Smooth muscle cell (in vitro differentiated cells): ENCODE results near the gene MUC5B. TPM values are rescaled to one million over a fixed set of nuclear protein-coding genes. Genes with fewer than 3 reads are reported as not detected.

Source experiments
- DNase-seq: peaks from one replicate; lab custom pipeline; 2025; ENCODE audit not compliant: unreplicated experiment; lab: John Stamatoyannopoulos, UW
- H2AFZ ChIP-seq: fragments of 200-600 bp; sonication (generic); 2 replicates; pipeline ENCODE4 v1.6.0; 2016; ENCODE audit warnings: antibody characterized with exemption, low read depth, mild to moderate bottlenecking
- H3F3A ChIP-seq: fragments of 200-600 bp; sonication (generic); 2 replicates; pipeline ENCODE4 v1.6.0; 2017; ENCODE audit warnings: antibody characterized with exemption, low read depth
- H3K27ac ChIP-seq: fragments of 200-600 bp; sonication (generic); 2 replicates; pipeline ENCODE4 v1.5.1; 2016; ENCODE audit warnings: low read depth, mild to moderate bottlenecking
- H3K27me3 ChIP-seq: fragments of 200-600 bp; sonication (generic); 2 replicates; pipeline ENCODE4 v1.6.1; 2016; ENCODE audit warnings: low read depth, mild to moderate bottlenecking
- H3K36me3 ChIP-seq: fragments of 200-600 bp; sonication (generic); 2 replicates; pipeline ENCODE4 v1.5.1; 2016; ENCODE audit warnings: low read depth
- H3K4me1 ChIP-seq: fragments of 200-600 bp; sonication (generic); 2 replicates; pipeline ENCODE4 v1.5.1; 2016; ENCODE audit warnings: low read depth
- H3K4me2 ChIP-seq: fragments of 200-600 bp; sonication (generic); 2 replicates; pipeline ENCODE4 v1.6.0; 2016; ENCODE audit warnings: mild to moderate bottlenecking
- H3K4me3 ChIP-seq: fragments of 200-600 bp; sonication (generic); 2 replicates; pipeline ENCODE4 v1.5.1; 2016; ENCODE audit warnings: mild to moderate bottlenecking
- H3K79me2 ChIP-seq: fragments of 200-600 bp; sonication (generic); 2 replicates; pipeline ENCODE4 v1.6.0; 2016; ENCODE audit warnings: low read depth, mild to moderate bottlenecking
- H3K9ac ChIP-seq: fragments of 200-600 bp; sonication (generic); 2 replicates; pipeline ENCODE4 v1.6.0; 2016; ENCODE audit warnings: low read depth
- H3K9me3 ChIP-seq: fragments of 200-600 bp; sonication (generic); replicated peaks from 2 replicates; pipeline ENCODE4 v1.5.1; 2016; ENCODE audit warnings: low read depth
- H4K20me1 ChIP-seq: fragments of 200-600 bp; sonication (generic); 2 replicates; pipeline ENCODE4 v1.6.0; 2016; ENCODE audit warnings: low read depth
- WGBS: methylation state at CpG from one replicate; pipeline ENCODE4 v1.1.7; 2016; ENCODE audit warnings: low lambda C conversion rate; 5-methylcytosine and 5-hydroxymethylcytosine counted together
- polyA plus RNA-seq: library from polyadenylated mRNA; unstranded; fragments of >200 nt; fragmentation: Nextera tagmentation; extraction: Ambion mirVana; gene quantifications from 2 replicates; pipeline ENCODE4 v1.2.1, GENCODE V29; 2016
- total RNA-seq: library from RNA; depleted of rRNA; stranded (reverse); fragments of >200 nt; gene quantifications from 2 replicates; pipeline ENCODE4 v1.2.3, GENCODE V29; 2014
- TF ChIP-seq, protein P1 (sequence below): fragments of 200-600 bp; sonication (generic); IDR thresholded peaks from 2 replicates; pipeline ENCODE4 v1.5.1; 2017; ENCODE audit warnings: borderline replicate concordance, mild to moderate bottlenecking, antibody characterized with exemption; ENCODE audit not compliant: insufficient read depth, poor library complexity, severe bottlenecking

MUC5B gene
- total and polyA plus RNA-seq, 2 experiments from 2014 or later = not detected

DNA sequence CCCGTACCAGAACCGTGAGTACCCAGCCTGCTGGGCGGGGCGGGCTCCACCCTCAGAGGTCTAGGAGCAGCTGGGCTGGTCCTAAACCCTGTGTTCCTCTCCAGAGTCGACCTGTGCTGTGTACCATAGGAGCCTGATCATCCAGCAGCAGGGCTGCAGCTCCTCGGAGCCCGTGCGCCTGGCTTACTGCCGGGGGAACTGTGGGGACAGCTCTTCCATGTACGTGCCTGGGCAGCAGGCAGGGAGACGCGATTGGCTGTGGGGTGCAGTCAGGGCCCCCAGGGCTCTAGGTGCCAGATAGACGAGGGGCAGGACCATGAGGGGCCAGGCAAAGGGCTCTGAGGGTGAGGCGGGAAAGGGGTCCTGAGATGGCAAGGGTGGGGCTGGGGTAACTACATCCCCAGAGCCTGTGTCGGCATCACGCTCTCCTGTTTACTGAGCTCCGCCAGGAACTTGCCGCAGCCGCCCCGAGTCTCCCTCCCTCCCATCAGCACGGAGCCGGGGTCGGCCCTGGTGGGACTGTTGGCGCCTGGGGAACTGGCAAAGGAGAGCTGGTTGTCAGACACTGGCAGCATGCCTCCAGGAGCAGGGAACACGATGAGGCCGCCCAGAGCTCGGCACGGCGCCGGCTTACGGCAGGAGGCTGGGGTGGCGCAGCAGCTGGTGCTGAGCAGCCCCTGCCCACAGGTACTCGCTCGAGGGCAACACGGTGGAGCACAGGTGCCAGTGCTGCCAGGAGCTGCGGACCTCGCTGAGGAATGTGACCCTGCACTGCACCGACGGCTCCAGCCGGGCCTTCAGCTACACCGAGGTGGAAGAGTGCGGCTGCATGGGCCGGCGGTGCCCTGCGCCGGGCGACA is 22.9 kb upstream of the MUC5B start:
- no peak overlapping the region for H3K4me3 ChIP-seq
- WGBS = 87% methylated on average over 47 of the region's 47 CpGs
- H3K36me3 ChIP-seq = no peaks in the 10 kb centered on the region
- no peaks in the 10 kb centered on the region for H3K9me3 ChIP-seq
- H3K27ac ChIP-seq = no peak overlapping the region
- H3K4me1 ChIP-seq = no peaks in the 10 kb centered on the region
- H2AFZ ChIP-seq = no peak overlapping the region
- H3K79me2 ChIP-seq = no peaks in the 10 kb centered on the region
- TF ChIP-seq, protein P1, sequence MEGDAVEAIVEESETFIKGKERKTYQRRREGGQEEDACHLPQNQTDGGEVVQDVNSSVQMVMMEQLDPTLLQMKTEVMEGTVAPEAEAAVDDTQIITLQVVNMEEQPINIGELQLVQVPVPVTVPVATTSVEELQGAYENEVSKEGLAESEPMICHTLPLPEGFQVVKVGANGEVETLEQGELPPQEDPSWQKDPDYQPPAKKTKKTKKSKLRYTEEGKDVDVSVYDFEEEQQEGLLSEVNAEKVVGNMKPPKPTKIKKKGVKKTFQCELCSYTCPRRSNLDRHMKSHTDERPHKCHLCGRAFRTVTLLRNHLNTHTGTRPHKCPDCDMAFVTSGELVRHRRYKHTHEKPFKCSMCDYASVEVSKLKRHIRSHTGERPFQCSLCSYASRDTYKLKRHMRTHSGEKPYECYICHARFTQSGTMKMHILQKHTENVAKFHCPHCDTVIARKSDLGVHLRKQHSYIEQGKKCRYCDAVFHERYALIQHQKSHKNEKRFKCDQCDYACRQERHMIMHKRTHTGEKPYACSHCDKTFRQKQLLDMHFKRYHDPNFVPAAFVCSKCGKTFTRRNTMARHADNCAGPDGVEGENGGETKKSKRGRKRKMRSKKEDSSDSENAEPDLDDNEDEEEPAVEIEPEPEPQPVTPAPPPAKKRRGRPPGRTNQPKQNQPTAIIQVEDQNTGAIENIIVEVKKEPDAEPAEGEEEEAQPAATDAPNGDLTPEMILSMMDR = no peak
- no peak overlapping the region for H3K9ac ChIP-seq
- no peak for DNase-seq
- no peaks in the 10 kb centered on the region for H3K27me3 ChIP-seq
- no peaks in the 10 kb centered on the region for H3F3A ChIP-seq
- no peaks in the 10 kb centered on the region for H4K20me1 ChIP-seq
- no peak overlapping the region for H3K4me2 ChIP-seq

- DNase-seq = no peak
- Histone ChIP-seq H3K27me3 (no peaks in the 10 kb centered on the region), H3K9ac (no peak overlapping the region), H3K79me2 (no peaks in the 10 kb centered on the region), H4K20me1 (no peaks in the 10 kb centered on the region), H3K4me3 (no peak overlapping the region), H3K36me3 (no peaks in the 10 kb centered on the region), H3K4me2 (no peak overlapping the region), H3K4me1 (no peaks in the 10 kb centered on the region), H3K9me3 (no peaks in the 10 kb centered on the region), H3F3A (no peaks in the 10 kb centered on the region), H2AFZ (no peak overlapping the region), H3K27ac (no peak overlapping the region)
- TF ChIP-seq, protein P1 = no peak
- 80% methylated on average over 16 of the region's 16 CpGs for whole genome bisulfite sequencing
Measured at GRCh38 chr11:1200611-1201191, 22.2 kb upstream of the MUC5B start.

- 95% methylated on average over 3 of the region's 4 CpGs for WGBS
- H3F3A ChIP-seq = no peaks in the 10 kb centered on the region
- H3K4me2 ChIP-seq = no peak overlapping the region
- no peak overlapping the region for H3K4me3 ChIP-seq
- H3K27me3 ChIP-seq = no peaks in the 10 kb centered on the region
- no peaks in the 10 kb centered on the region for H4K20me1 ChIP-seq
- H3K36me3 ChIP-seq = no peaks in the 10 kb centered on the region
- TF ChIP-seq, protein P1 = no peak
- H2AFZ ChIP-seq = no peak overlapping the region
- no peak overlapping the region for H3K27ac ChIP-seq
- DNase-seq = no peak
- no peak overlapping the region for H3K9ac ChIP-seq
- H3K4me1 ChIP-seq = no peaks in the 10 kb centered on the region
- no peaks in the 10 kb centered on the region for H3K9me3 ChIP-seq
- no peaks in the 10 kb centered on the region for H3K79me2 ChIP-seq
Measured at GRCh38 chr11:1201395-1202153, 21.3 kb upstream of the MUC5B start.
